ENCODE results near the gene CX3CR1.

DNA sequence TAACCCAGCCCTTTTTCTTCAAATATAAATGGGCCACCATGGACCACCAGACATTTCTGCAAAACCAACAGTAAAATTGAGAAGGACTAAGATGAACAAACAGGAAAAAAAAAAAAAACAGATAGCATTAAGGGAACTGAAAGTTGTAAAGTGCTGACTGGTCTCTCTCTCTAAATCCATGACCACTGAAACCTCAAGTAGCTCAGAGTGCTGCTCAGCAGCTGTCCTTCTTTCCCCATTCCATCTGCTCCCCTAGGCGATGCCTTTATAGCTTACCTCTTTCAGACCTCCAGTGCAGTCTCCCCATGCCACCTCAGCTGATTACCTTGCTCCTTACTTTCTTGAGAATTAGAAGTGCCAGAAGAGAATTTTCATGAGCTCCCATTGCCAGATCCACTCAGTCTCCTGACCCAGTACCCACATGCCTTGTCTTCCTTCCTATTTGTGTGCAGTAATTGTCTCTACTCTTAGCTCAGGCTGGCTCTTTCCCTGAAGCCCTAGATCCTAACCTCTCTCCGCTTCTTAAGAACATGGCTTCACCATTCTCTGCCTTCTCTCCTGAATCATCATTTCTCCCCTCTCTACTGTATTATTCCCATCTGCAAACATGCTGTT lies 63.6 kb downstream of the CX3CR1 start:
- TF ChIP-seq FOXA1 (IDR thresholded peaks at IDR 0.05) (no peak), SUZ12 (IDR thresholded peaks at IDR 0.05) (no peak), PKNOX1 (IDR thresholded peaks at IDR 0.05) (no peak), ELF4 (IDR thresholded peaks at IDR 0.05) (no peak), TARDBP (IDR thresholded peaks at IDR 0.05) (no peak), BHLHE40 (IDR thresholded peaks at IDR 0.05; ENCODE audit: borderline replicate concordance) (no peak), ARNT (IDR thresholded peaks at IDR 0.05) (no peak), ZNF384 (IDR thresholded peaks at IDR 0.05) (no peak), NFRKB (IDR thresholded peaks at IDR 0.05) (no peak), SP1 (IDR thresholded peaks at IDR 0.05) (no peak), FOXM1 (IDR thresholded peaks at IDR 0.05; ENCODE audit: borderline replicate concordance) (no peak)
